ENCODE measurements around the gene LIX1. TPM values are rescaled to one million over a fixed set of nuclear protein-coding genes. Genes with fewer than 3 reads are reported as not detected.
A peak's percentile ranks its signal among the peaks of the same experiment; 100 is the strongest.

LIX1 gene
- total and polyA plus RNA-seq, 10 donors = 0.06 to 0.14 TPM; not detected in 8

- intact Hi-C loops (cut with DNase I; ENCODE audit: low total_unique reads) = no loop called here
- DNase-seq = peak; percentile 72
- Histone ChIP-seq H3K36me3 (no peaks in the 10 kb centered on the region), H3K27me3 (replicated peaks in 1 of 7) (no peaks in the 10 kb centered on the region), H3K4me1 (peaks cover 0 to 13% (median 0%) of the 10 kb centered on the region in 6 donors), H3K27ac (peak overlapping the region in 2 of 8 donors; percentile 21 to 47), H3K9me3 (no peaks in the 10 kb centered on the region), H3K4me3 (peak overlapping the region in 2 of 8 donors; percentile 6 to 48)
- TF ChIP-seq POLR2A (IDR thresholded peaks at IDR 0.05) (no peak), CTCF (IDR thresholded peaks at IDR 0.05 in 8 of 11, conservative IDR thresholded peaks at IDR 0.05 in 3 of 11) (no peak), POLR2AphosphoS5 (IDR thresholded peaks at IDR 0.05) (no peak)
- 64 to 93% (median 84%) methylated on average over 2 to 3 of the region's 3 CpGs for WGBS, 5 donors
Observed at GRCh38 chr5:97073420-97073819, 69.0 kb downstream of the LIX1 start.

- Histone ChIP-seq H3K27me3 (replicated peaks in 1 of 7) (no peaks in the 10 kb centered on the region), H3K9me3 (no peaks in the 10 kb centered on the region), H3K4me3 (no peak overlapping the region), H3K36me3 (no peaks in the 10 kb centered on the region), H3K4me1 (peaks cover 0 to 11% (median 0%) of the 10 kb centered on the region in 6 donors), H3K27ac (no peak overlapping the region)
- no peak for DNase-seq
- 75 to 85% (median 84%) methylated on average over 2 of the region's 2 CpGs for WGBS, 5 donors
- TF ChIP-seq POLR2A (IDR thresholded peaks at IDR 0.05) = no peak
- no peak for TF ChIP-seq POLR2AphosphoS5 (IDR thresholded peaks at IDR 0.05)
- TF ChIP-seq CTCF (IDR thresholded peaks at IDR 0.05 in 8 of 11, conservative IDR thresholded peaks at IDR 0.05 in 3 of 11) = no peak
- intact Hi-C loops (cut with DNase I; ENCODE audit: low total_unique reads) = no loop called here
Observed at GRCh38 chr5:97072696-97073095, 69.7 kb downstream of the LIX1 start.

DNA sequence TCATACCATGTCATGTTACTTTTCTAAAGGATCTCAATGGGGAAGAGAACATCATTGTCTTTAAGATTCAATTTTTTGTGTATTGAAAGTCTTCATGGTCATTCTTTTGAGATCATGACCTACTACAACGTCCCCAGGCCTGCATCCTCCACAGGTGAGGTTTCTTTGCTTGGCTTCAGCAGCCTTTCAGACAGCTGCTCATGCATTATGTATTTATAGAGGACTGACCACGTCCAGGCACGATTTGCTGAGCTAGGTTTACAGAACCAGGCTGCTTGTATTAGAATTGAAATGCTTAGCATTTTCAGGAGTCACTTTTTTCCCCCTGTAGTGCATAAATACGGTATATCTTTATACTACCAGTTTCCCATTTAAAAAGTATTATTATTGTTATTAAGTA, 70.4 kb downstream of the LIX1 start:
- 78 to 84% (median 79%) methylated on average over 4 of the region's 4 CpGs for WGBS, 5 donors
- intact Hi-C loops (cut with DNase I; ENCODE audit: low total_unique reads) = no loop called here
- no peak overlapping the region for H3K4me3 ChIP-seq

GRCh38 chr5:97071101-97071500, 71.3 kb downstream of the LIX1 start:
- no peaks in the 10 kb centered on the region for H3K9me3 ChIP-seq
- H3K27me3 ChIP-seq (replicated peaks in 1 of 7) = no peaks in the 10 kb centered on the region
- H3K4me1 ChIP-seq = peaks cover 0 to 11% (median 0%) of the 10 kb centered on the region in 6 donors
- TF ChIP-seq POLR2A (IDR thresholded peaks at IDR 0.05) (no peak), CTCF (IDR thresholded peaks at IDR 0.05 in 8 of 11, conservative IDR thresholded peaks at IDR 0.05 in 3 of 11) (no peak)
- no peak overlapping the region for H3K4me3 ChIP-seq
- no peaks in the 10 kb centered on the region for H3K36me3 ChIP-seq
- intact Hi-C loops (cut with DNase I; ENCODE audit: low total_unique reads) = no loop called here
- WGBS, 5 donors = 73 to 84% (median 76%) methylated on average over 8 of the region's 8 CpGs
- no peak for DNase-seq
- no peak overlapping the region for H3K27ac ChIP-seq

More for the DNA sequence above, 70.4 kb downstream of the LIX1 start:
- H3K36me3 ChIP-seq = no peaks in the 10 kb centered on the region
- no peak overlapping the region for H3K27ac ChIP-seq
- no peak for TF ChIP-seq POLR2AphosphoS5 (IDR thresholded peaks at IDR 0.05)
- no peak for TF ChIP-seq POLR2A (IDR thresholded peaks at IDR 0.05)
- TF ChIP-seq CTCF (IDR thresholded peaks at IDR 0.05 in 8 of 11, conservative IDR thresholded peaks at IDR 0.05 in 3 of 11) = no peak
- no peaks in the 10 kb centered on the region for H3K27me3 ChIP-seq (replicated peaks in 1 of 7)
- H3K4me1 ChIP-seq = peaks cover 0 to 11% (median 0%) of the 10 kb centered on the region in 6 donors
- H3K9me3 ChIP-seq = no peaks in the 10 kb centered on the region
- DNase-seq = no peak

Measured in spleen (tissue), 11 donors.